K562 (cell line): ENCODE data around the gene MRPS15. TPM values are rescaled to one million over a fixed set of nuclear protein-coding genes. Genes with fewer than 3 reads are reported as not detected.

ENCODE experiments used
- ATAC-seq: fragments of 200-7000 bp; cut with Tn5 transposase; 3 replicates; pipeline ENCODE4 v1.9.1; 2020; ENCODE audit warnings: moderate library complexity
- BruUV-seq: library from RNA; stranded (reverse); fragments of 400-500 nt; replicated peaks from 2 replicates; lab custom pipeline; 2021; lab: Mats Ljungman, UMichigan
- CTCF ChIA-PET: fragments of 300-600 bp; formaldehyde crosslinking; extraction: SDS; loops from one replicate; lab custom pipeline; 2021; ENCODE audit warnings: low intra/inter-chr PET ratio; lab: Yijun Ruan, JAX
- POLR2A ChIA-PET: fragments of 300-600, 350-650 bp; sonication (Branson Sonifier 250); formaldehyde crosslinking; extraction: SDS; loops from one replicate; lab custom pipeline; 2021; ENCODE audit warnings: antibody characterized with exemption, inconsistent platforms; lab: Yijun Ruan, JAX
- DNase-seq, 4 experiments: peaks; one replicate each; pipeline versions ENCODE4 v3.0.0 to v3.0.0-alpha.2; 2011 to 2018; ENCODE audit warnings: low spot score in 3 of 4, mixed read lengths in 3 of 4; ENCODE audit errors: extremely low read depth in 1 of 4
- FAIRE-seq: peaks from 2 replicates; lab custom pipeline; 2011; peaks lifted over from hg19 to GRCh38; lab: Jason Lieb, UNC
- H2AFZ ChIP-seq: 2 replicates; pipeline ENCODE4 v1.6.0; 2011; ENCODE audit warnings: low read depth, low read length, control low read depth, inconsistent platforms
- H3K27ac ChIP-seq: fragments of 200-600 bp; 3 replicates; pipeline ENCODE4 v1.8.0; 2011; ENCODE audit warnings: low read depth, mild to moderate bottlenecking, control low read depth, inconsistent platforms, low read length, moderate library complexity, mixed read lengths; ENCODE audit errors: extremely low read depth
- H3K27me3 ChIP-seq, 2 experiments: fragments of 300-600 bp in 1 of 2; 2 replicates in 1 of 2; 3 replicates in 1 of 2; pipeline versions ENCODE4 v1.6.0 to v1.8.0; 2011; ENCODE audit warnings: inconsistent platforms in 2 of 2, low read length in 2 of 2, mild to moderate bottlenecking in 1 of 2, mixed read lengths in 1 of 2, moderate library complexity in 1 of 2; ENCODE audit not compliant: control insufficient read depth in 2 of 2, insufficient read depth in 2 of 2
- H3K36me3 ChIP-seq: fragments of 300-600 bp; 3 replicates; pipeline ENCODE4 v1.8.0; 2011; ENCODE audit warnings: mild to moderate bottlenecking, low read length, inconsistent platforms; ENCODE audit not compliant: control insufficient read depth, insufficient read depth
- H3K4me1 ChIP-seq, 2 experiments: fragments of 200-600 bp in 1 of 2; replicated peaks in 1 of 2; 2 replicates in 1 of 2; 3 replicates in 1 of 2; pipeline versions ENCODE4 v1.5.1 to v1.8.0; 2011; ENCODE audit warnings: inconsistent platforms in 2 of 2, low read length in 2 of 2, mild to moderate bottlenecking in 1 of 2, mixed read lengths in 1 of 2, moderate library complexity in 1 of 2; ENCODE audit not compliant: control insufficient read depth in 2 of 2, insufficient read depth in 2 of 2
- H3K4me2 ChIP-seq: 2 replicates; pipeline ENCODE4 v1.6.1; 2011; ENCODE audit warnings: low read length, control low read depth, inconsistent platforms, mixed read lengths; ENCODE audit not compliant: insufficient read depth
- H3K4me3 ChIP-seq: fragments of 200-600 bp; sonication (generic), shearing (Covaris generic); 2 replicates; pipeline ENCODE4 v1.5.1; 2016; ENCODE audit warnings: control low read depth, inconsistent platforms
- H3K79me2 ChIP-seq: fragments of 200-600 bp; 3 replicates; pipeline ENCODE4 v1.8.0; 2011; ENCODE audit warnings: low read length, inconsistent platforms; ENCODE audit not compliant: control insufficient read depth, insufficient read depth
- H3K9ac ChIP-seq, 2 experiments: 2 replicates each; pipeline versions ENCODE4 v1.6.0 to v1.6.1; 2011; ENCODE audit warnings: low read depth in 2 of 2, low read length in 2 of 2, control low read depth in 1 of 2, inconsistent platforms in 1 of 2, mild to moderate bottlenecking in 1 of 2, mixed read lengths in 1 of 2; ENCODE audit not compliant: insufficient read depth in 1 of 2
- H3K9me1 ChIP-seq: one replicate; pipeline ENCODE4 v1.6.0; 2011; ENCODE audit warnings: inconsistent platforms, mild to moderate bottlenecking, low read length, moderate library complexity; ENCODE audit not compliant: control insufficient read depth, insufficient read depth
- H3K9me3 ChIP-seq: replicated peaks from 2 replicates; pipeline ENCODE4 v1.5.1; 2011; ENCODE audit warnings: low read depth, low read length, inconsistent platforms; ENCODE audit not compliant: control insufficient read depth, insufficient read depth
- H4K20me1 ChIP-seq: replicated peaks from 2 replicates; pipeline ENCODE4 v1.6.1; 2011; ENCODE audit warnings: low read length, inconsistent platforms, mixed read lengths; ENCODE audit not compliant: control insufficient read depth, insufficient read depth
- CEBPB ChIP-seq: fragments of 450-650 bp; IDR thresholded peaks from 2 replicates; pipeline ENCODE4 v1.6.1; 2016; ENCODE audit warnings: missing genetic modification characterization, missing compliant biosample characterization
- CEBPG ChIP-seq, 3 experiments: fragments of 200-800 bp in 1 of 3; sonication (Bioruptor generic) in 1 of 3; sonication (generic) in 1 of 3; formaldehyde crosslinking in 1 of 3; IDR thresholded peaks in 2 of 3; conservative IDR thresholded peaks in 1 of 3; 2 replicates each; pipeline versions ENCODE4 v1.6.1 to v1.8.0; 2016 to 2022; ENCODE audit warnings: missing compliant biosample characterization in 2 of 3, missing genetic modification characterization in 2 of 3, mild to moderate bottlenecking in 1 of 3, missing genetic modification reagents in 1 of 3
- E2F4 ChIP-seq: sonication (generic); formaldehyde crosslinking; IDR thresholded peaks from 2 replicates; pipeline ENCODE4 v1.8.0; 2022; ENCODE audit warnings: mild to moderate bottlenecking, low read depth, missing genetic modification reagents
- FUS ChIP-seq: fragments of 200-400 bp; formaldehyde crosslinking; optimal IDR thresholded peaks from 2 replicates; pipeline ENCODE3; 2017; ENCODE audit warnings: low read depth, low read length
- GABPA ChIP-seq: fragments of 200-800 bp; sonication (Bioruptor generic); conservative IDR thresholded peaks from 2 replicates; pipeline ENCODE4 v1.6.1; 2016; ENCODE audit warnings: low read depth, missing genetic modification characterization, missing compliant biosample characterization
- NCOA2 ChIP-seq, 2 experiments: fragments of 450-650 bp; IDR thresholded peaks; 2 replicates each; pipeline ENCODE4 v1.6.1; 2018; ENCODE audit warnings: mild to moderate bottlenecking in 2 of 2, moderate library complexity in 1 of 2; ENCODE audit not compliant: partially characterized antibody in 2 of 2
- PCBP2 ChIP-seq: fragments of 200-400 bp; formaldehyde crosslinking; IDR thresholded peaks from 2 replicates; pipeline ENCODE4 v1.6.1; 2018; ENCODE audit warnings: low read length, low read depth, mild to moderate bottlenecking, moderate library complexity; ENCODE audit not compliant: poor library complexity, severe bottlenecking
- VEZF1 ChIP-seq: fragments of 200-800 bp; sonication (Bioruptor generic); IDR thresholded peaks from 2 replicates; pipeline ENCODE4 v1.6.1; 2017; ENCODE audit warnings: missing genetic modification characterization, missing compliant biosample characterization
- ZNF644 ChIP-seq: fragments of 200-800 bp; sonication (Bioruptor generic); IDR thresholded peaks from 2 replicates; pipeline ENCODE4 v1.6.1; 2016; ENCODE audit warnings: low read depth, missing genetic modification characterization, missing compliant biosample characterization
- WGBS: fragments of 100-300 bp; shearing (Covaris generic); methylation state at CpG from one replicate; pipeline ENCODE4 v1.1.6; 2016; ENCODE audit warnings: low coverage, mixed read lengths; ENCODE audit not compliant: insufficient coverage; ENCODE audit errors: missing lambda C conversion rate; 5-methylcytosine and 5-hydroxymethylcytosine counted together
- in situ Hi-C: fragments of 300-500 bp; cut with MboI; formaldehyde crosslinking; loops from 4 replicates; pipeline ENCODE4 v1.15.0; 2018; ENCODE audit warnings: inconsistent platforms, mixed read lengths
- intact Hi-C: fragments of 100-400 bp; cut with micrococcal nuclease; formaldehyde crosslinking; loops from 2 replicates; pipeline ENCODE4 v1.14.2; 2022
- polyA plus RNA-seq, 8 experiments: library from polyadenylated mRNA; depleted of rRNA in 4 of 8; stranded (reverse) in 5 of 8; unstranded in 3 of 8; fragments of >200 nt; fragmentation: Nextera tagmentation in 2 of 8; fragmentation: Illumina TruSeq in 1 of 8; extraction: Ambion mirVana in 2 of 8; extraction: Trizol in 1 of 8; gene quantifications; 2 replicates each; pipeline versions ENCODE4 v1.2.1 to v1.2.3, GENCODE V29; 2011 to 2014; ENCODE audit warnings: inconsistent platforms in 1 of 8, missing spikeins in 1 of 8
- total RNA-seq, 7 experiments: library from RNA; depleted of rRNA in 6 of 7; stranded (reverse); fragments of >200 nt in 6 of 7; fragmentation: Illumina TruSeq in 2 of 7; extraction: Trizol in 2 of 7; gene quantifications; 2 replicates each; pipeline versions ENCODE4 v1.2.1 to v1.2.3, GENCODE V29; 2011 to 2021; ENCODE audit warnings: low replicate concordance in 1 of 7

MRPS15 gene
- total and polyA plus RNA-seq, 9 of the 15 experiments (the other 6 are each of a cell fraction or from before 2014, with no cell fraction given): 62.9 to 286 (median 149) TPM

DNA sequence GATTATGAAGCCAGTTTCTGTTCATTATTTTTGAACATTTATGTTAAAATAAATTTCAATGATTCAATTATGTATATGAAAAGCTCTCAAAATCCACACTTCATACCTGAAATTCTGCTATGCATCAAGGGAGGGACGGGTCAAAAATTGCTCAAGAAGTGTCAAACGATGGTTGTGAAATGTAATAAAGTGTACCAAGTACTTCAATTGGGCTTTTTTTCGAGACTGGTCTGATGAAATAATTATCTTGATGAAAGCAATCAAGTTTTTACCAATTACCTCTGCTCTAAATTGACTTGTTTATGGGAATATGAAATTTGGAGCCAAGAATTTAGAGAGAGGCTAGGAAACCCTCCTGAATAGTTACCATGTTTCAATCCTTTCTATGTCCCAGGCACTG is 21.8 kb downstream of the MRPS15 start:
- H4K20me1 ChIP-seq: no peaks in the 10 kb centered on the region
- ChIA-PET CTCF (no interaction called here), POLR2A (interaction anchor here (0.7 kb wide), 2 partner anchors 55 to 381 kb away, joined by 3 read pairs; no protein-coding TSS in a partner anchor)
- peaks cover 0 to 6% of the 10 kb centered on the region in 2 experiments; a peak in 1 of 5 replicates for H3K4me1 ChIP-seq
- H3K79me2 ChIP-seq: no peaks in the 10 kb centered on the region
- no peak for TF ChIP-seq CEBPG (CRISPR knock-in tag; IDR thresholded peaks at IDR 0.05)
- peak; percentile 45 to 51; a peak in 2 of 4 replicates for TF ChIP-seq CEBPG (tag; conservative IDR thresholded peaks at IDR 0.05 in 1 of 2, IDR thresholded peaks at IDR 0.05 in 1 of 2)
- no peak for TF ChIP-seq ZNF644 (tag)
- TF ChIP-seq CEBPB: peak; percentile 56
- no peak overlapping the region for H3K4me3 ChIP-seq
- no TSS peak for BruUV-seq
- H3K27ac ChIP-seq: no peak overlapping the region
- H3K36me3 ChIP-seq: no peaks in the 10 kb centered on the region
- no peaks in the 10 kb centered on the region for H3K9me3 ChIP-seq
- H3K9me1 ChIP-seq: no peaks in the 10 kb centered on the region
- FAIRE-seq (no peak), ATAC-seq (no peak), DNase-seq (no peak)
- no peak overlapping the region for H3K4me2 ChIP-seq
- WGBS: 6% methylated on average over 3 of the region's 3 CpGs
- peaks cover 0 to 4% of the 10 kb centered on the region in 2 experiments; a peak in 1 of 5 replicates for H3K27me3 ChIP-seq
- H3K9ac ChIP-seq: no peak overlapping the region
- no peak overlapping the region for H2AFZ ChIP-seq
- in situ Hi-C loops: no loop called here
- intact Hi-C loops: loop anchor here (10.0 kb wide), 1 partner anchor 102 kb away; no protein-coding TSS in a partner anchor

GRCh38 chr1:36440646-36441045 is 23.5 kb downstream of the MRPS15 start:
- intact Hi-C loops (loop anchor here (10.0 kb wide), 1 partner anchor 104 kb away; no protein-coding TSS in a partner anchor), in situ Hi-C loops (no loop called here)
- TF ChIP-seq E2F4 (no peak), FUS (no peak), VEZF1 (CRISPR knock-in tag) (no peak), NCOA2 (IDR thresholded peaks at IDR 0.05; ENCODE audit: partially characterized antibody in 2 of 2) (no peak), GABPA (tag) (no peak), PCBP2 (no peak)
- Histone ChIP-seq H3K4me1 (no peaks in the 10 kb centered on the region), H3K9me1 (no peaks in the 10 kb centered on the region), H4K20me1 (no peaks in the 10 kb centered on the region), H3K4me3 (no peak overlapping the region), H3K27ac (no peak overlapping the region), H3K9me3 (no peaks in the 10 kb centered on the region), H3K79me2 (no peaks in the 10 kb centered on the region), H2AFZ (no peak overlapping the region), H3K36me3 (no peaks in the 10 kb centered on the region), H3K27me3 (peaks cover 0 to 4% of the 10 kb centered on the region in 2 experiments; a peak in 1 of 5 replicates), H3K9ac (no peak overlapping the region; a peak in 1 of 4 replicates), H3K4me2 (no peak overlapping the region)
- FAIRE-seq (no peak), ATAC-seq (no peak), DNase-seq (no peak)
- POLR2A ChIA-PET: interaction anchor here (1.3 kb wide), 1 partner anchor 10 kb away, joined by 5 read pairs; no protein-coding TSS in a partner anchor
- CTCF ChIA-PET: no interaction called here
- 20% methylated on average over 3 of the region's 3 CpGs for WGBS
- BruUV-seq: no TSS peak
